Heart left ventricle (tissue), 13 donors: ENCODE results near the gene CD244.

ENCODE experiments used
- CTCF ChIP-seq, 12 donors: fragments of 200-600 bp; sonication (generic) in 4 of 12; IDR thresholded peaks; one replicate each; pipeline versions ENCODE4 v1.5.0 to v1.8.0; 2018 to 2022; ENCODE audit warnings: antibody characterized with exemption in 12 of 12, mild to moderate bottlenecking in 5 of 12
- POLR2A ChIP-seq, 2 donors: fragments of 450-650 bp; IDR thresholded peaks; one replicate each; pipeline ENCODE4 v1.6.1; 2017; ENCODE audit warnings: antibody characterized with exemption in 2 of 2, mild to moderate bottlenecking in 2 of 2, moderate library complexity in 2 of 2
- donor health status: ischemic (EF 13 %, LVEDD 7.1; RV severe dilation, severe dysfunction).
- donor health status: DM: no; HTN: yes; CAD: no.
- donor health status: DM: no; HTN: no; CAD: no.
- donor health status: ischemic (EF 25% LVEDD 6.9; RV normal size, moderate dysfunction).
- donor health status: ischemic (EF 25% LVEDD 5.7; RV mildly dilated, moderate dysfunction).
- donor health status: ischemic (EF 35%, LVEDD 5.7; RV mildly dilated, moderate dysfunction).
- donor health status: nonischemic (EF 11% LVEDD 7.7; RV severe dilation, severe dysfunction).
- donor health status: DM: yes; HTN: yes; CAD: no.
- donor health status: PGD.
- donor health status: ischemic (EF 29% LVEDD 5.4; RV normal size, mild dysfunction).
- donor health status: nonischemic (EF 23%, LVEDD 6.1; RV moderate dilation, normal function).

DNA sequence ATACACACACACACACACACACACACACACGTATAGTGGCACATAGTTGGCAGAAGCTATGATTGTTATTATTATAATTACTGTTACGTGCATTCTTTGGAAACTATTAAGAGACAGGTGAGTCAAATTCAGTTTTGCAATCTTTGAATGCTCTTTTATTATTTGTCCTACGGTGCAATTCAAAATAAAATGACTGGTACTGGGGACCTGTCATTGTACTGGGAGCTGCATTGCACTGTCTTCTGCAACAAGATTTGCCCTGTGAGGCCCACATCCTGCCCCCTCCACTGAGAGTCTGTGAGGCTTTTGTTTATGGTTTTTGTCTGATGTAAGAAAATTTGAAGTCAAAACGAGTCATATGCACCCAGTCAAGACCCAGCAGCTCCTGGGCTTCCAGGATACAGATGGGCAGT, 64.8 kb downstream of the CD244 start:
- TF ChIP-seq POLR2A (IDR thresholded peaks at IDR 0.05) (no peak), CTCF (IDR thresholded peaks at IDR 0.05) (no peak)
